Right kidney (tissue), 1 donor: Measurements from ENCODE around the gene CHST10.
"Not testable (repeated sequence)": the region's sequence is repeated elsewhere in the genome, so short reads cannot be mapped to it uniquely, and the experiment has no call there.

ENCODE experiments used
- DNase-seq: peaks from one replicate; pipeline ENCODE4 v3.0.0-alpha.2; 2016

The CHST10 gene

GRCh38 chr2:100394111-100394641 lies 23.3 kb downstream of the CHST10 start:
- DNase-seq: peak; percentile 12

DNA sequence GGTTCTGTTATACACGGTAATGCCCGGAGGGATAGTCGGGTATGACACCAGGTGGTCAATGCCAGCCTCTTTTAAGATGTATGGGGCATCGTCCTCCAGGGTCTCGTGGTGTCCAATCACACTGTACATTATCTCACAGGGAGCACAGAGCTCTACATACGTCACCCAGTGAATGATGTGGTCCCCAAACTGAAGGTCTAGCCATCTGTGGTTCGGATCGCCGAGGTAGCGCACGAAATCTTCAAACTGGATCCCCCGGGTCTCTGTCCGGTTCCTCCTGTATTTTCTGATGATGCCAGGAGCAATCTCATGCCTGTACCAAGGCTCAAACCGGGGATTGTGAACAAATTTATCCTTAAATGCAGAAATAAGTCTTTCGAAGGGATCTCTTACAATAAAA lies 24.1 kb downstream of the CHST10 start:
- DNase-seq: no peak

DNA sequence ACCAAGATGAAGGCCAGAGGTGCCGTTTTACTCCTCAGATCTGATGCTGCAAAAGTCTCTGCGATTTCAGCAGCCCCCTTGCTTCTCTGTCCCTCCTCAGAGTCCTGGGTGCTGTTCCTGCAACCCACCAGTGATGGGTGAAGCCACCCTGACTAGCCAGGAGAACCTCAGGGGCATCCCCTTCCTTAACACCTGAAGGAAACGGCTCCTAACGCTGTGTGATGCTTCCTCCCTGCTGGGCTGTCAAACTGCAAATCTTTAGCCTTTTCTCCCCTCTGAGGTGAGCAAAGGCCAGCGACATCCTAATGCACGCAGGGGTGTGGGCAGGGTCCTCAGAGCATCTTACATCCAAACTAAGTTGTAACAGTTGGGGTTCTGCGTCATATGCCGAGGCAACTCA lies 24.8 kb downstream of the CHST10 start:
- no peak for DNase-seq

DNA sequence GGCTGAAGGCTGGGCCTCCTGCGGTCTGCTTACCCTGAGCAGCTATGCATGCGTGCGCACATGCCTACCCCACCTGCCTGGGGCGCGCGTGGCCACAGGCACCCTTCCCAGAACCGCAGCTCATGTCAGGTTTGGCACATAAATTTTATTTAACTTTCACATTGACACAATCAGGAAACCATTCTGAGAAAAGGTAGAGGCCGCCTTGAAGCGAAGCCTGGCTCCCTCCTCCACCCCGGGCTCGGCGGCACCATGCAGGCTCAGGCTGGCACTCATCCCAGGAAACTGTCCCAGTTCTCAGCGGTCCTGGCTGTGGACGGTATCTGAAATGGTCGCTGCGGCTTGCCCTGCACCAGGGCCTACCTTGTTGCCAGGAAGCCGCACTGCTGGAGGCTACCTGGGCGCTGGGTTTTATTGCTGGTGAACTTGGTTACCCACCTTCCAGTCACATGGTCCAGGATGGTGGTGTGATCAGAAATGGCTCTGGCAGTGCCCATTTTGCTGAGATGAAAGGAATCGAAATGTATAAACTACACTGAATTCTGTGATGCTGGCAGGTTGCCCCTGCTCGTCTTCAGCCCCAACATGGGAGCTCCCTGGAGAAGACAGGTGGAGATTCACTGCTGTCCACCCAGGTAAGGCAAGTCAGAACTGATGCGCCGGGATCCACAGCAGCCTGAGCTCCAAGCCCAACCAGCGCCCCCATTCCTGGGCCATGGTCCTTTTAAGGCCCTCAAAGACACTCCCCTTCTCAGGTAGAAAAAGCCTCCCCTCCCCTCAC lies 25.5 kb downstream of the CHST10 start:
- no peak for DNase-seq

GRCh38 chr2:100390001-100390940 lies 27.2 kb downstream of the CHST10 start:
- no peak for DNase-seq

DNA sequence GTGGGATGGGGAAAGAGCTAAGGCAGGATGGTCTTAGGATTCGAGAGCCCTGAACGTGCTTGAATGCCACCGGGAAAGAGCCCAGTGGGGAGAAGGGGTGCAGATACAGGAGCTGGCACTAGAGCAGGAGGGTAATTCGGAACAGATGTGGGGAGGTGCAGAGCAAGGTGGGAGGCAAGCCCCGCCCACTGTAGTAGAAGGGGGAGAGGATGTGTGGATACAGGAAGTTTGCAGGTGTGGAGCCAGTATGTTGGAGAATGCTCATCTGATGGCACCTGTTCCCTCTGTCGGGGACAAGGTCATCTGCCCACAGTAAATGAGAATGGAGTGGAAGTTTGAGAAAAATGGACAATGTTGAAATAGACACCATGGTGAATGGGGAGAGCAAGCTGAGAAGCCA lies 28.8 kb downstream of the CHST10 start:
- no peak for DNase-seq

DNA sequence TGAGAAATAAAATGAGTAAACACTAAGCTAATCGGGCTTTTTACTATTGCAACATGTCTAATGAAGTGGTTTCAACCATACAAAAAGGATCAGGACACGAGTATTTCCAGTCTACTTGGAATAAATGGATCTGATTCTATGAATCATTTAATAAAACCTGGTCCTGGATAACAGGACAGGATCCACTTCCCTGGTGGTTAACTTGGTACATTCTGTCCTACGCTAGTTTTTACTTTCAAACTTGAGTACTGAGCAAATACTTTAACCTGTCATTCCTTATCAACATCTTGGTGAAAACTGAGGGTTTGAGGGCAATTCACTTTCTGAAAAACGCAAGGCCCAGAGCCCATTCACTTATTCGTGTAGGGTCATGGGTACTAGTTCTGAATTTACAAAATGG lies 33.5 kb downstream of the CHST10 start:
- DNase-seq: no peak

DNA sequence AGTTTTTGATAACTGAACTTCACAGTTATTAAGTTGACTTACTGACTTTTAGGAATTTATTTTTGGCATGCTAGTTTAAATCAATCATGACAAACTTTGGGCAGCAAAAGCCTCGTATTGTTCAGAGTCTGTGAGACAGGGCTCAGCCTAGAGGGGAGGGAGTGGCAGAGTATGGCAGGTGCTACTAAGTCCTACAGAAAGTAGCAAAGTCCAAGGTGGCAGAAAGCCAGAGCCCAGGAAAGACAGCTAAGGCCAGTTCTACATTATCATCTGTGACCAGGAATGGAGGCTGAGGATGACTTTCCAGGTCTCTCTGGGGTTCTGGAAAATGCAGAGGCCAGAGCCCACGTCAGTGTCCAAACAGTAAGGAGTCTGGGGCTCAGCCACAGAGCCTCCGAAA lies 34.2 kb downstream of the CHST10 start:
- no peak for DNase-seq

DNA sequence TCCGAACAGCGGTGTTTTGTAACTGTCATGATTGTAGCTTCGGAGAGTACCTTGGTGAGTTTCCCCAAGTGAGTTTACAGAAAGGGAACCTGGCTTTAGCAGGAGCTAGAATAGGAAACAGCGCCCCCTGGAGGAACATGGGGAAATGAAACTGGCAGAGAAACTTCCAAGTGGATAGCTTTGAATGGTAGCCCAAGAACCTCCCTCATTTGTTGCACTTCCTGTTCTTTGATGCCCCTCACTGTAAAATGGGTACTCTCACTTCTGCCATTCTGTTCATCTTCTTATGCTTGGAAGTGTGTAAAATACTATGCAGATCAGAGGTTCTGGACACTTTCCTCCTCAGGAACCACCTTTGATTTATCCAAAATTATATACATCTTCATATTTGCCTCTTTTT lies 36.2 kb downstream of the CHST10 start:
- peak; percentile 13 for DNase-seq

DNA sequence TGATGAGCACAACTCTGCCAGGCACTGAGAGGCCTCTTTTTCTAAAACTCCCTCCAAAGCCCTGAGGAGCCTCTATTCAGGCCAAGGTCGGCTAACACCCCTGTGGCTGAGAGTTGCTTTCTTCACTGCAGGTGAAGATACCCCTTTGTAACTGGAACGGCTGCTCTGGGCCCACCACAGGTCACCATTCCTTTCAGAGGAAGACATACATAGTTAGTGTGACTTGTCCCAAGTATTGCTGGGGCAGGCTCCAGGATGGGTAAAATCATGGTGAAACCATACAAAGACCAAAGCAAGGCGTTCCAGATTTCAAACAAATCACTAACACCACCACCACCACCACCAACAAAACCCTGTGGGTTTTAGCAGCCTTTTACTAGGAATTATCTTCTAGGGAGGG lies 36.8 kb downstream of the CHST10 start:
- DNase-seq: no peak

DNA sequence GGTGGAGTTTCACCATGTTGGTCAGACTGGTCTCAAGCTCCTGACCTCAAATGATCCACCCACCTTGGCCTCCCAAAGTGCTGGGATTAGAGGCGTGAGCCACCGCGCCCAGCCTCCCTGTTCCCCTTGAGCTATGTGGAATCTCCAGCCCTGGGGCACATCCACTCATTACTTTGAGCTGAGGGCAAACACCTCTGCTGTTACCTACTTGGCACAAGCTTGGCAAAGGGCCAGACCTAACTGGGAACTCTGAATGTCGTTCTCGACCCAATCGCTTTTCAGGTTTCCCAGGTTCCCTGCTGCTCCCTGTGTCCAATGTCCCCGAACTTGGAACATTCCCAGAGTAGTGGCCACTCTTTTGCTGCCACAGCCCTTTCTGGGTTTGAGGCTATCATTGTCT lies 40.6 kb downstream of the CHST10 start:
- no peak for DNase-seq

DNA sequence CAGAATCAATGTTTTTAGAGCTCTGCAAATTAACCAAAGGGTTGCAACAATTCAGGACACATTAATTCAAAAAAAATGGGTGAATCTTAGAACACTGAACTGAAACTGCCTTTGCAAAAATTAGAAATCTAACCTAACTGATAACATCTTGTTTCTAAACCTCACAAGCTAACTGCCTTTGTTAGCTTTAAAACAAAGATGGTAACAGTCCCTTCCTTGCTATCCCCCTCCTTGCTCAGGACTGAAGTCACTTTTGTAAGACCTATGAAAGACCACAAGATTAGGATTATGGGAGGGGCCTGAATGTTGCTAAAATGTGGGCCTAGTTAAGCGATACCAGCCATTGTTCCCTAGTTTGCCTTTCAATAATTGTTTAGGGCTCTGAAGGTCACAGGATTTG lies 50.3 kb downstream of the CHST10 start:
- no peak for DNase-seq

GRCh38 chr2:100365434-100365833 lies 52.0 kb downstream of the CHST10 start:
- DNase-seq: no peak

DNA sequence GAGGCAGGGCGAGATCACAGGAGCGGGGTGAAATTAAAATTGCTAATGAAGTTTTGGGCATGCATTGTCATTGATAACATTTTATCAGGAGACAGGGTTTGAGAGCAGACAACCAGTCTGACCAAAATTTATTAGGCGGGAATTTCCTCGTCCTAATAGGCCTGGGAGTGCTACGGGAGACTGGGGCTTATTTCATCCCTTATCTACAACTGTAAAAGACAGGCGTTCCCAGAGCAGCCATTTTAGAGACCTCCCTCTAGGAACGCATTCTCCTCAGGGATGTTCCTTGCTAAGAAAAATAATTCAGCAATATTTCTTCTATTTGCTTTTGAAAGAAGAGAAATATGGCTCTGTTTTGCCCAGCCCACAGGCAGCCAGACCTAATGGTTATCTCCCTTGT lies 55.2 kb downstream of the CHST10 start:
- not testable (repeated sequence) for DNase-seq

DNA sequence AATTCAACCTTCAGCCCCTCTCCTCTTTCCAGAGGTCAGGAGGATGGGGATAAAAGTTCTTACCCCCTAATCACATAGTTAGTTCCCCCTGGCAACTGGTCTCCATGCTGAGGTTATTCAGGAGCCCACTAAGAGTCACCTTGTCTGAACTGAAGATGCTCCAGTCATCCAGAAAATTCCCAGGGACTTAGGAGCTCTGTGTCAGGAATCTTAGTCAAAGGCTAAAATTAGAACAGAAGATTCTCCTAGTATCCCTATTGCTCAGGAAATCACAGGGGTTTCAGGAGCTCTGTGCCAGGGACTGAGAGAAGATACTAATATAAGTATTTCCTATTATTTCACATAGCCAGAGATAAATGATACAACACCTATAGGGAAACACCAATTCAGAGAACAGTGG lies 57.9 kb downstream of the CHST10 start:
- no peak for DNase-seq

GRCh38 chr2:100358554-100358953 lies 58.9 kb downstream of the CHST10 start:
- no peak for DNase-seq

DNA sequence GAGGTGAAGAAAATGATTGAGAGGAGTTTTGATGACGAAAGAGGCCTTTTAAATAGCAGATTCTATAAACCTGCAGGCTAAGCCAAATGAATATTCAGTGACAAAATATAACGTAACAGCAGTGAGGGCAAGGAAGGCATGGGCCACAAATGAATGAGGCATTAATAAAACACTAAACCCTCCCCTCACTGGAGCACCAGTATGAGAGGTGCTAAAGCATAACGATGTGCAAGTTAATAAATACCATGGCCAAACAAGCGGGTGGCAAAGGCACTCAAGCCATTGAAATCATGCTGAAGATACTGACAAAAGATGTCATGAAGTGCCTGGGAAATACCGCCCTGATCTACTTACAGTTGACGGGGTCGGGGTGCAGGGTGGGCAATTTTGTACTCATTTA lies 64.9 kb downstream of the CHST10 start:
- no peak for DNase-seq

- no peak for DNase-seq
Measured at GRCh38 chr2:100350661-100351185, 66.7 kb downstream of the CHST10 start.

GRCh38 chr2:100345144-100345543 lies 72.3 kb downstream of the CHST10 start:
- DNase-seq: not testable (repeated sequence)

GRCh38 chr2:100344433-100344832 lies 73.0 kb downstream of the CHST10 start:
- no peak for DNase-seq

DNA sequence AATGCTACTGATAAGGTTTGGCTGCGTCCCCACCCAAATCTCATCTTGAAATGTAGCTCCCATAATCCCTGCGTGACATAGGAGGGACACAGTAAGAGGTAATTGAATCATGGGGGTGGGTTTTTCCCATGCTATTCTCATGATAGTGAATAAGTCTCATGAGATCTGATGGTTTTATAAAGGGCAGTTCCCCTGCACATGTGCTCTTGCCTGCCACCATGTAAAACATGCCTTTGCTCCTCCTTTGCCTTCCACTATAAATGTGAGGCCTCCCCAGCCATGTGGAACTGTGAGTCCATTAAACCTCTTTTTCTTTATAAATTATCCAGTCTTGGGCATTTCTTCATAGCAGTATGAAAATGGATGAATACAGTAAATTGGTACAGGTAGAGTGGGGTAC lies 75.0 kb downstream of the CHST10 start:
- not testable (repeated sequence) for DNase-seq
